ENCODE data around the gene EFCAB8.
A peak's percentile ranks its signal among the peaks of the same experiment; 100 is the strongest.
"Not testable (repeated sequence)": the region's sequence is repeated elsewhere in the genome, so short reads cannot be mapped to it uniquely, and the experiment has no call there.

EFCAB8 gene

GRCh38 chr20:32972181-32973076 is 113.7 kb downstream of the EFCAB8 start:
- DNase-seq (ENCODE audit: low read depth): peak; percentile 77

- no peak for DNase-seq (ENCODE audit: low read depth)
Observed at GRCh38 chr20:32973077-32973717, 114.5 kb downstream of the EFCAB8 start.

- not testable (repeated sequence) for DNase-seq (ENCODE audit: low read depth)
Observed at GRCh38 chr20:32974204-32975064, 115.7 kb downstream of the EFCAB8 start.

DNA sequence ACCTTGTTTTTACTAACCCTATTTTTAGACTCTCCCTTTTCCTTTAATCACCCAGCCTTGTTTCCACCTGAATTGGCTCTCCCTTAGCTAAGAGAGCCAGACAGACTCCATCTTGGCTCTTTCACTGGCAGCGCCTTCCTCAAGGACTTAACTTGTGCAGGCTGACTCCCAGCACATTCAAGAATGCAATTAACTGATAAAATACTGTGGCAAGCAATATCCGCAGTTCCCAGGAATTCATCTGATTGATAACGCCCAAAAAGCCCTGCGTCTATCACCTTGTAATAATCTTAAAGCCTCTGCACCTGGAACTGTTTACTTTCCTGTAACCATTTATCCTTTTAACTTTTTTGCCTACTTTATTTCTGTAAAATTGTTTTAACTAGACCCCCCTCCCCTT is 116.4 kb downstream of the EFCAB8 start:
- not testable (repeated sequence) for DNase-seq (ENCODE audit: low read depth)

DNA sequence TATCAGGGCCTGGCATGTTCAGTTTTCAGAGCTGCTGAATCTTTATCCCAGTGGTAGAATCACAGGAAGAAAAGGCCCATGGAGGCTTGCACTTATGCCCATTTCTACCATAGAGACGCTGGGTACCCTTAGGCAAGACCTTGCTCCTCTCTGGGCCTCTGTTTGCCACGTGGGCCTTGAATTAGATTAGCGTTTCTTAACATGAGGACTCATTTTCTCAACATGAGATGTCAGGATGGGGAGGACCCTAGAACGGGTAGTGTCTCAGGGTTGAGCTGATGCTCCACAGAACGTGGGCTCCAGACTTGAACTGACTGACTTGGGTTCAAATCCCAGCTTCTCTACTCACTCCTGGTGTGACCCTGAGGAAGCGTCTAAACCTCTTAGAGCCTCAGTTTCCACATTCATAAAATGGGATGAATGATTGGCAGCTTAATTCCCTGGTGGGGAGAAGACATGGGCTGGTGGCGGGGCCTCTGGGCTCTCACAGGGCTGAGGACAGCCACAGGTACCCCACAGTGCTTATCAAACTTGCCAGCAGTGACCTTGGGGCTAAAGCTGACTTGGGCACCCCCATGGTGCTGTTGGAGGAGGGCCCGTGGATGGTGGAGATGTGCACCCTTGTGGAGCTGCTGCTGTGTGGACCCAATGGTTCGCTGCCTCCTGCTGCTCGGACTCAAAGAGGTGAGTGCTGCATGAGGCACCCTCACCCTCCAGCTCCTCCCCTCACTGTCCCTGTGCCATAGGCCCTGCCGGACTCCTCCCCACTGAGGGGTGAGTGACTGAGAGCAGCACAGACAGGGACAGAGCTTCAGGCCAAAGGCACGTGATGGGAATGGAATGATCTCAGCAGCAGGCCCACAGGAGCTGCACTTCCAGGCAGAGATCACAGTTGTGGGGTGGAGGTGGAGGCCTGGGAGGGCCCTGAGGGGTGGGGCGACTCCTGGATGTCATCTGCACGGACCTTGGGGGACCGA is 117.3 kb downstream of the EFCAB8 start:
- DNase-seq (ENCODE audit: low read depth): no peak

DNA sequence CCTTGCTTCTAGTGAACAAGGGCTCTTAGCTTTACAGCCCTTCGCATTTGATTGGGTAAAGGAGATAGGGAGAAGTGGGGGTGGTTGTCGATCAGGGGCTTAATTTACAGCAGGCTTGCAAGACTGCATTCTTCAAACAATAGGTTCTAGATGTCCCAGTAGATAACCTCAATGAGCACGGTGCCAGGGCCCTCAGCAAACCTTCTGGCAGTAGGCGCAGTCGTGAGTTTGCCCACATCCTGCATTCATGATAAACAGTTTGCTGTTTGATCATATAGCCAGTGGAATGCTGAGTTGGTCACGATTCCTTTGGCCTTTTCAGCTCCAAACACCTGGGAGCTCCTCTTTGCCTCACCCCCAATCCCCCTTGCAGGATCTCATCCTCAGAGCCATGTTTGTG is 118.0 kb downstream of the EFCAB8 start:
- no peak for DNase-seq (ENCODE audit: low read depth)

- DNase-seq (ENCODE audit: low read depth): no peak
Observed at GRCh38 chr20:32977281-32978008, 118.7 kb downstream of the EFCAB8 start.

- DNase-seq (ENCODE audit: low read depth): no peak
Observed at GRCh38 chr20:32978009-32978335, 119.2 kb downstream of the EFCAB8 start.

- DNase-seq (ENCODE audit: low read depth): no peak
Observed at GRCh38 chr20:32979201-32979998, 120.7 kb downstream of the EFCAB8 start.

- no peak for DNase-seq (ENCODE audit: low read depth)
Observed at GRCh38 chr20:32980131-32980941, 121.6 kb downstream of the EFCAB8 start.

GRCh38 chr20:32980990-32981389 is 122.3 kb downstream of the EFCAB8 start:
- DNase-seq (ENCODE audit: low read depth): no peak

DNA sequence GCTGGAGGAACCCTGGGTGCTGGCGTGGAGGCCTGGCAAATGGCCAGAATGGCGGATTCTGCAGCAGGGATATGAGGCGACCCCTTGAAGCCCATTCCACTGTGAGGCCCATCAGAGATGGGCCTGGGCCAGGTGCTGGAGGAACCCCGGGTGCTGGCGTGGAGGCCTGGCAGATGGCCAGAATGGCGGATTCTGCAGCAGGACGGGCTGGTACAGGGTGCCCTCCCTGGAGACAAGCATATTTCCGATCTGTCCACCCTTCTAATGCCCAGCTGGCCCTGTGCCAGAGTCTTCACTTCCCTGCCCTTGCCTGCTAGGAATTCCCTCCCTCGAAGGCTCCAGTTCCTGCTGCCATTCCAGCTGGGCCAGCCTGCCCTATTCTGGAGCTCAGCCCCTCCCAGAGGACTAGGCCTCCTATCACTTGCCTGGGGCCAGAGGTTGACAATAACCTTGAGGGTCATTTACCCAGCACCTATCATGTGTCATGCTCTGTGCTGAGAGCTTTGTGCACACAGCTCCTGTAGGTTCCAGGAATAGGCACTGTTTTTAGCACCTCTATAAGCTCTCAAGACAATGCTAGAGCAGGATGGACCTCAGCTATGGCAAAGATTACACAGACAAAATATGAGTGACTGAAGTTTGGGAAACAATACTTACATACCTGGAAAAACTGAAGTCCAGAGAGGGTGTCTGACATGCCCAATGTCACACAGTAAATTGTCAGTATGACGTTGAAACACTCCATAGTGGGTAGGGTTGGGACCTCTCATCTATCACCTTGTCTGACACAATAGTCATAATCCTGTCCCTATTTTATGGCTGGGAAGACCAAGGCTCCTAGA is 124.1 kb downstream of the EFCAB8 start:
- no peak for DNase-seq (ENCODE audit: low read depth)

GRCh38 chr20:32983459-32984112 is 124.9 kb downstream of the EFCAB8 start:
- DNase-seq (ENCODE audit: low read depth): no peak

GRCh38 chr20:32984196-32984595 is 125.5 kb downstream of the EFCAB8 start:
- no peak for DNase-seq (ENCODE audit: low read depth)

DNA sequence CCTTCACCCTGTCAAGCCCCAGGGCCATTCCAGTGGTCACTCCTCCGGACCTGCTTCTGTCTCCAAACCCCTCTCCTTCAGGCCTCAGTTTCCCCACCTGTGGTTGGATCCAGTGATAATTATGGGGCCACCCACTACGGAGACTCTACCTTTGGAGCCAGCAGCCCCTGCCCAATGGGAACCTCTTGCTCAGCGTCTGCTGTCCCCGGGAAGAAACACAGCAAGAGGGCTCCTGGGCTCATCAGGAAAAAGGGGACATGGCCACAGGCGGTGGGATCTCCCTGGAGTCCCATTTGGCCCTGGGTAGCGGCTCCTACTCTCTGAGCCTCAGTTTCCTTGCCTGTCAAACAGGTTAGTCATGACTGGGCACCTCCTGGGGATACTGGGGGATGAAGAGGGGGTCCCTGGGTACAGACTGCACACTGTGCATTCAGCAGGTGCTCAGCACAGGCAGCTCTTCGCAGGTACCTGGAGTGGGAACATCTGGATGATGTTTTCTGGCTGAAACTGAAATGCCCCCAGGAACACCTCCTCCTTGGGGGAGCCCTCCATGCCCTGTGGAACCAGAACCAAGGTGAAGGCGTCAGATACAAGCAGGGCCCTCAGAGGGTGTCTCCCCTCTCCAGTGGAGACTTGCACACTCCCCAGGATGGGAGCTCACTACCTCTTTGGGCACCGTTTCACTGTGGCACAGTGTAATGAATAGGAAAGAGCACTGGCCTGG is 126.1 kb downstream of the EFCAB8 start:
- no peak for DNase-seq (ENCODE audit: low read depth)

DNA sequence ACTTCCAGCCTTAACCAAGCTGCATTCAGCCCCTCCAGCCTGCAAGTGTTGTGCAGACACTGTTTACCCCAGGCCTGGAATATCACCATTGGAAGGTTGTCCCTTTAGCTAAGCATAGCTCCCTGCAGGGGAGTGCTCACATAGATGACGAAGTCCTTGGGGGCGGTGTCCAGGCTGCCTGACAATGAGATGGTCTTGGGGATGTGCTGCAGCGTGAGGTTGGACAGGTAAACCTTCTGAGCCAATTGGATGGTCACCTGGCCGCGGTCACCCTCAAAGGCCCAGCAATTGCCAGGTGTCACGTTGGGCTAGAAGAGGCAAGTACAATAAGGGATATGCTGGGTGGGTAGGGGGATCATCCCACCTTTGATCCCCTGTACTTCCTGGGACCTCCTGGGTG is 126.9 kb downstream of the EFCAB8 start:
- DNase-seq (ENCODE audit: low read depth): no peak

Measured in activated gamma-delta T cell treated with anti-CD3 and anti-CD28 coated beads, Interleukin-2, amount 50 U/mL, for 16 hours (primary cell).